Fibroblast of mammary gland (primary cell): ENCODE data around the gene KIF1C.
A peak's percentile ranks its signal among the peaks of the same experiment; 100 is the strongest.

Source experiments
- DNase-seq: peaks from one replicate; pipeline ENCODE4 v3.0.0-alpha.2; 2010; ENCODE audit warnings: low read depth
- H3K4me3 ChIP-seq: 2 replicates; pipeline ENCODE4 v1.5.1; 2011; ENCODE audit warnings: low read depth, mild to moderate bottlenecking, low read length, moderate library complexity; ENCODE audit not compliant: control insufficient read depth
- CTCF ChIP-seq: conservative IDR thresholded peaks from 2 replicates; pipeline ENCODE4 v1.5.1; 2011; ENCODE audit warnings: low read depth, low read length, inconsistent platforms; ENCODE audit not compliant: control insufficient read depth, insufficient read depth

Gene KIF1C

GRCh38 chr17:5077781-5078105, 80.0 kb downstream of the KIF1C start:
- peak overlapping the region; percentile 62 for H3K4me3 ChIP-seq
- TF ChIP-seq CTCF, result no peak
- DNase-seq, result no peak
